GM18517 (cell line): ENCODE measurements around the gene RETREG3.
"Not testable (repeated sequence)": the region's sequence is repeated elsewhere in the genome, so short reads cannot be mapped to it uniquely, and the experiment has no call there.

ENCODE experiments used
- ATAC-seq: cut with Tn5 transposase; IDR thresholded peaks from one replicate; pipeline ENCODE4 v1.9.1; 2021; ENCODE audit warnings: mild to moderate bottlenecking, moderate library complexity; ENCODE audit not compliant: unreplicated experiment

The RETREG3 gene

DNA sequence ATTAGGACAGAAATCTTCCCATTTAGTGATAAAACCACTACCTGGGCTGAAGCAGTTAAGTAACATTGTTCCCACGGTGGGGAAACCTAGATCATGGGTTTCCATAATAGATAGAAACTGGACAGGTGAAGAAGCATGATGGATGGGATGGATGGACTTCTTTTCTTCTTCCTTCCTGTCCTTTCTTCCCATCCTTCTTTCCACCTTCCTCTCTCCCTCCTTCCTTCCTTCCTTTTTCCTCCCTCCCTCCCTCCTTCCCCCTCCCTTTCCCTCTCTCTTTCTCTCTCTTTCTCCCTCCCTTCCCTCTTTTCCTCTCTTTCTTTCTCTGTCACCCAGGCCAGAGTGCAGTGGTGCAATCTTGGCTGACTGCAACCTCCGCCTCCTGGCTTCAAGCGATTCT, 34.7 kb downstream of the RETREG3 start:
- ATAC-seq = no peak

DNA sequence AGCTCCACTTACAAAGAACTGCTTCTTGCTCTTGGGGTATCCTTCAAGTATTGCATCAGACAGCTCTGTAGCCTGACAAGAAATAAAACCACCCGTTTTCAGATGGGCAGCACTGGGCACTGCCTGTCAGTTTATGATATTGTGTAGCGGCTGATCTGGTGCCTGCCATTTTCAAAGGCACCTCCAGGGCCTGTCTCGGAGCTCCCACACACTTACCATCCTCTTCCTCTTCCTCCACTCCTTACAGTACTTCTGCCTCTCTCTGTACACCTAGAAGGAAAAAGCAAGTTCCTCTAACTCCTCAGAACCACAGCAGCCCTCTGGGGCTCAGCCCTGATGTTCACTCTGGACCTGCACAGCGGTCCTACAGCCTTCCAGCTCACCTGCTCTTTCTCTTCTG, 36.1 kb downstream of the RETREG3 start:
- no peak for ATAC-seq

DNA sequence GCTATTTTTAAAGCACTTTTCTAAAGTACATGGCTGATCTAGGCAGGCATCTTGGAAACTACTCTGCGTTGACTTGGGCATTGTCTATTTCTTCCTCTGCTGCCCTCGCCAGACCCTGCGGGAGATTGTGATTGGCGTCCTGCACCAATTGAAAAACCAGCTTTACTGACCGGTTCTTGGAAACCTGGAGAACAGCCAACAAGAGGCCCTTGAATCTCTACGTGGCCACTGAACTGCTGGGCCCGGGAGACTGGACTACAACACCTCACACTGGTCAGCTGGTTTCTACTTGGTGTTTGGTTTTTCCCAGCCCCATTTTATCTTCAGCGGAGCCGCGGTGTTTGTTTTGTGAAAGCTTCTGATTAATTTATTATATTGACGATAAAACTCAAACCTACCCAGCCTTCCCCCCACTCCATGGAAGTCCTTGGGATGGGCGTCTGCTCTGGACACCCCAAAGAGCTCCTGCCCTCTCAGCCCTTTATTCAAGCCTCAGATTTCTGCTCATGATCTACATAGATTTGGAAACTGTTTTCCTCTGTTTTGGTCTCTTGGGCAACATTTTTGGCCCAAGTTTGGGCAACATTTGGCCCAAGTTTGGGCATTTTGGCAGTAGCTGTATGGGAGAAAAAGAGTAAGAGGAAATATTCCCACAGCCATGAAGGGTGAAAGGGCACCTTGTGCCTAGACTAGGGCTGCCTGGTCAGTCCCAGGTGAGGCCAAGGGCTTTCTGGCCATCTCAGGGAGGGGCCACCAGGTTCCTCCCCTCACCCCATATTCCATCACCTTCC, 37.5 kb downstream of the RETREG3 start:
- no peak for ATAC-seq

DNA sequence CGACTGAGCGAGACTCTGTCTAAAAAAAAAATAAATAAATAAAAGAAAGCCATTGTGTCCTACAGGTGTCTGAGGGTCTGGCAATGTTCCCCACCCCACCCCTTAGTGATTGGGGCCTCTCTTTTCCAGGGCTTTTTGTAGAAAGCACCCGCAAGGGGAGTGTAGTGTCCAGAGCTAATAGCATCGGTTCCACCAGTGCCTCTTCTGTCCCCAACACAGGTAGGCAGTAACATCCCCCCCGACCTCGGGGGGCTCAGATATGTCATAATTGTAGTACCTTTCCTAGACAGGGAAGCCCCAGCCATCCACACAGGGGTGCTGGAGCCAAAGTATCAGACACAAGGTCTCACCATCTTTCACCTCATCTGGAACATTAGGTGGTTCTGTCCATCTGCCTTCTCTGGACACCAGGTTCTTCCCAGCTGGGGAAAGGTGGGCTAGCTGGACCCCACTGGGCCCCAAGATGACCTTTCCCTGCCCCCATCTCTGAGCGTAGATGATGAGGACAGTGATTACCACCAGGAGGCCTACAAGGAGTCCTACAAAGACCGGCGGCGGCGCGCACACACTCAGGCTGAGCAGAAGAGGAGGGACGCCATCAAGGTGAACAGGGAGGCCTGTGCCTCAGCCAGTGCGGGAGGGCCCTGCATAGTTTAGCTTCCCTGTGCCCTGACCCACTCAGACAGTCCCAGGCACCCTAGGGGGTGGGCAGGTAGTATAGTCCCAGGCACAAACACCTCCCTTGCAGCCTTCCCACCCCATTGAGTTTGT, 40.6 kb downstream of the RETREG3 start:
- ATAC-seq = no peak

DNA sequence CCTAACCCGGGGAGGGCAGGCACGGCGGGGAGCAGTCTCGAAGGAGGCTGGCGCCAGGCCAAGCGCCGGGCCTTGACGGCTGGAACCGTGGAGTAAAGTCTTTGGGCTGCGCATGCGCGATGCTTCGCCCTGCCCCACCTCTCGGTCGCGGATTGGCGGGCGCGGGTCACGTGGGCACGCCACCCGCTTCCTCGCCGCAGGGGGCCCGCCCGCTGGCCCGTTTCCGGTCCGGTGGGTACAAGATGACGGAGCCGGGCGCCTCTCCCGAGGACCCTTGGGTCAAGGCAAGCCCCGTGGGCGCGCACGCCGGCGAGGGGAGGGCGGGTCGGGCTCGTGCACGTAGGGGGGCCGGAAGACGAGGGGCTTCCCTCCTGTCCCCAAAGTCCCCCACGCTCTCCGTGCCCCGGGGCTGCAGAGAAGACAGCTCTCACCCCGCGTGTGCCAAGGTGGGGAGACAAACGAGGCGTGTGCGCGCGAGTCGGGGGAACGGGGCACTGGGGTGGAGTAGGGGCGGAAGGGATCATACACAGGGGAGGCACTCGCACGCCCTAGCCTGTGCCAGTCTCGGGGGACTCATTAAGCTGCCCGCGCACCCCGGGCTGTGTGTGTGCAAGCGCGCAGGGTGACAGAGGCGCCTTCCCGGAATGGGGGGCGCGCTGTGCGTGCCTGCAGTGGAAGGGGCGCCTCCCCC, 42.1 kb downstream of the RETREG3 start, which contains the start of gene MLX:
TSS of gene MLX (plus strand) at position 218 of the 691 bp plus-strand sequence. CDS start at position 243, 25 bp downstream.
- ATAC-seq = peak; percentile 44

DNA sequence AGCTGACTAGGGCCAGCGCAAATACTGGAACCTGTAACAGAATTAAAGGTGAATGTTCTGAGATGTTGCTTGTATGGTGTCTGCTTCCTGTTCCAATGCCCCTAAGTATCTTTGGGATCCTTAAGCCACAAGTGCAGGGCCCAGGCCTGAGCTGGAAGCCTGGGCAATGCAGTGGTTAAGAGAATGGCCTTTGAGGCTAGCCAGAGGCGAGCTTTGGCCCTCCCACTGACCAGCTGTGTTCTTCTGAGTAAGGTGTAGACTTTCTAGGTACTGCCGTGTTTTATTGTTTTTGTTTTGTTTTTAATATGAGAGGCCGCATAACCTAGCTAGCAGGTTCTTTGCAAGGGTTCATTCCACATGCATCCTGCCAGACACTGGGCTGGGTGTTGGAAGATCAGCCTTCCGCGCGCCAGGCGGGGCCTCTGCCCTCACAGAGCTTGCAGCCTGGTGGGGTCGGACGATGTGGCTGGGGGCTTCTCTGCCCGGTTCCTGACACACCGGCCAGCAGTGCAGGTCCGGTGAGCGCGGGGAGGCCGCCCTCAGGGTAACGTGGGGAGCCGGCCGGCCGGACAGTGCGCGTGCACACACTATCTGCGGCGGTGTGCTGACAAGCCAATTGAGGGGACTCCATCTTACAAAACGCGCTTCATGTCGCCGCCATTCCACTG, 42.8 kb downstream of the RETREG3 start:
- ATAC-seq = peak; percentile 5

DNA sequence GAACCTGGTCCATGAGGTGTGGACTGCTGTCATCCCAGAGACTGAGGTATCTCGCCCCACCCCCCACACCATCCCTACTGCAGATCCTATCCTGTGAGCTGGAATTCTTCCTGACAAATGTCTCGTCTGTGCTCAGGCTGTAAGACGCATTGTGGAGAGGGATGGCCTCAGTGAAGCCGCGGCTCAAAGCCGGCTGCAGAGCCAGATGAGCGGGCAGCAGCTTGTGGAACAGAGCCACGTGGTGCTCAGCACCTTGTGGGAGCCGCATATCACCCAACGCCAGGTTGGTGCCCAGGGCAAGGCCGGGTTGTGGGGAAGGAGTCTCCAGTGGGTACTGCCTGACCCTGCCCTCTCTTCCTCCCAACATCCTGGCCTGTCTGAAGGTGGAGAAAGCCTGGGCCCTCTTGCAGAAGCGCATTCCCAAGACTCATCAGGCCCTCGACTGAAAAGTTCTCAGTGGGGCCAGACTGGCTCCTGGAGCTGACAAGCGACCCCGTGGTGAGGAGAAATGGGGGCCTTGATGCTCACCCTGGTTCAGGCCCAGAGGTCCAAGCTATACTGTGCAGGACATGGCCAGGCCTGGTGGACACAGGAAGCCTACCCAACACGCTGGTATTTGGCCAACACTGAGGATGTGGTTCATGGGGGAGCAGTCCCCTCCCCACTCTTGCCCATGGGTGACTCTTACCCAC, 43.5 kb downstream of the RETREG3 start:
- ATAC-seq = no peak

DNA sequence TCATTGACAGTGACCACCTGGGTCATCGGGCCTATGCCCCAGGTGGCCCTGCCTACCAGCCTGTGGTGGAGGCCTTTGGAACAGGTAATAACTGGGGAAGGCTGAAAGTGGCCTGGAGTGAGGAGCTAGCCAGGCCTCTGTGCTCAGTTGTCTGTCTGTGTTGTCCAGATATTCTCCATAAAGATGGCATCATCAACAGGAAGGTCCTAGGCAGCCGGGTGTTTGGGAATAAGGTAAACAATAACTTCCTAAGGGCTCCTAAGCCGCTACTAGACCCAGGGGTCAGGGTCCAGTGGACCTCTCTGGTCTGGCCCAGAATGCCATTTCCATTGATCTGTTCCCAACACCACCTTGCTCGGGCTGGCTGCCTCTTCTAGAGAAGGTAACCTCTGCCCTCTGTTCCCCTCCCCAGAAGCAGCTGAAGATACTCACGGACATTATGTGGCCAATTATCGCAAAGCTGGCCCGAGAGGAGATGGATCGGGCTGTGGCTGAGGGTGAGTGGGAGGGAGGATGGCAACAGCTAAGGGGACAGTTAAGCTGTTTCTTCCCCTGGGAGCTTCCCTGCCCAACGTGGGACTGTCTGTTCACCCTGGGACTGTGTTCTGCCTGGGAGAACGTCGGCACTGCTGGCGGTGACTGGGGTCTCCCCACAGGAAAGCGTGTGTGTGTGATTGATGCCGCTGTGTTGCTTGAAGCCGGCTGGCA, 44.2 kb downstream of the RETREG3 start:
- no peak for ATAC-seq

DNA sequence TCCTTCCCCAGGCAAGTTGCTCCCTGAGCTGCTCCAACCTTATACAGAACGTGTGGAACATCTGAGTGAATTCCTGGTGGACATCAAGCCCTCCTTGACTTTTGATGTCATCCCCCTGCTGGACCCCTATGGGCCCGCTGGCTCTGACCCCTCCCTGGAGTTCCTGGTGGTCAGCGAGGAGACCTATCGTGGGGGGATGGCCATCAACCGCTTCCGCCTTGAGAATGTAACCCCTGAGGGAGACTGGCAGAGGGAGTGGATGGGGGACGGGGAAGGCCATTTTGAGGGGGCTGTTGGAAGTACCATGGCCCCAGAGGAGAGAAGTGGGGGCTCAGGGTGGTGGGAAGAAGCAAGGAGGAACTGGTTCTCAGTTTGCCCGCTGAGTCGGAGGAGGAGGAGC, 45.2 kb downstream of the RETREG3 start:
- no peak for ATAC-seq

DNA sequence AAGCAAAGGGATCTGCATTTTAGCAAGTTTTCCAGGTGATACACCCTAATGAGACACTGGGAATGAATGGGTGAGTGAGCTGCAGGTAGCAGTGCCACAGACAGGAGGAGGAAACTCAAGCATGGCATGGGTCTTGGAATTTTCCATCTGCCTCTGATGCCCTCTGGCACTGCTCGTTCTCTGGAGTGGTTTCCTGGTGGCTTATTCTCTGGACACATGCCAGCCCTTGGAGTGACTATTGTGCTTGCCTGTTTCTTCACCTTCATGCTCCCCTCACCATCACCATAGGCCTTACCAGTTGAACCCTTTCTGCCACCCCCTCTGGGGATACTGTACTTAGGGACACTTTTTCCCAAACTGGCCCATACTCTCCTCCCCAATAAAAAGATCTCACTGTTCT, 45.6 kb downstream of the RETREG3 start:
- no peak for ATAC-seq

DNA sequence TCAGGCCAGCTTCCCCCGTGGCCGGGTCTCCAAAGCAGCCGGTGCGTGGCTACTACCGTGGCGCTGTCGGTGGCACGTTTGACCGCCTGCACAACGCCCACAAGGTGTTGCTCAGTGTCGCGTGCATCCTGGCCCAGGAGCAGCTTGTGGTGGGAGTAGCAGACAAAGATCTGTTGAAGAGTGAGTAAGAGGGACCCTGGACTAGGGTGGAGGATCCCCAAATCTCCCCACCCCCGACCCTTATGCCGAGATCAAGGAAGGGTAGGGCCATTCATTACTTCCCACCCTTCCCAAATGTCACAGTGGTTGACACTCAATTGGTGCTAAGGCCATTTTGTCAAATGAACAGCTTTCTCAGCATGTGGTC, 46.0 kb downstream of the RETREG3 start:
- ATAC-seq = no peak

DNA sequence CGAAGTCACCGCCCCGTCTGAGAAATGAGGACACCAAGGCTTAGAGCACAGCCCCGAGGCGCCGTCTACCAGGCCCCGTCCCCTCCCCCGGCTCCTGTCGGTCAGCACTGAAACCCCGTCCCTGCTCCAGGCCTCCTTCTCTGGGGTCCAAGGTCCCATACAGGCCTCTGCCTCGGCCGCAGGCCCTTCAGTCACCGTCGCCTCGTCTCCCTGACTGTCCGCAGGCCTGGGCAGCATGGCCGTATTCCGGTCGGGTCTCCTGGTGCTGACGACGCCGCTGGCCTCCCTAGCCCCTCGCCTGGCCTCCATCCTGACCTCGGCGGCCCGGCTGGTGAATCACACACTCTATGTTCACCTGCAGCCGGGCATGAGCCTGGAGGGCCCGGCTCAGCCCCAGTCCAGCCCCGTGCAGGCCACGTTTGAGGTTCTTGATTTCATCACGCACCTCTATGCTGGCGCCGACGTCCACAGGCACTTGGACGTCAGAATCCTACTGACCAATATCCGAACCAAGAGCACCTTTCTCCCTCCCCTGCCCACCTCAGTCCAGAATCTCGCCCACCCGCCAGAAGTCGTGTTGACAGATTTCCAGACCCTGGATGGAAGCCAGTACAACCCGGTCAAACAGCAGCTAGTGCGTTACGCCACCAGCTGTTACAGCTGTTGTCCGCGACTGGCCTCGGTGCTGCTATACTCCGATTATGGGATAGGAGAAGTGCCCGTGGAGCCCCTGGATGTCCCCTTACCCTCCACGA, 46.6 kb downstream of the RETREG3 start:
- no peak for ATAC-seq

DNA sequence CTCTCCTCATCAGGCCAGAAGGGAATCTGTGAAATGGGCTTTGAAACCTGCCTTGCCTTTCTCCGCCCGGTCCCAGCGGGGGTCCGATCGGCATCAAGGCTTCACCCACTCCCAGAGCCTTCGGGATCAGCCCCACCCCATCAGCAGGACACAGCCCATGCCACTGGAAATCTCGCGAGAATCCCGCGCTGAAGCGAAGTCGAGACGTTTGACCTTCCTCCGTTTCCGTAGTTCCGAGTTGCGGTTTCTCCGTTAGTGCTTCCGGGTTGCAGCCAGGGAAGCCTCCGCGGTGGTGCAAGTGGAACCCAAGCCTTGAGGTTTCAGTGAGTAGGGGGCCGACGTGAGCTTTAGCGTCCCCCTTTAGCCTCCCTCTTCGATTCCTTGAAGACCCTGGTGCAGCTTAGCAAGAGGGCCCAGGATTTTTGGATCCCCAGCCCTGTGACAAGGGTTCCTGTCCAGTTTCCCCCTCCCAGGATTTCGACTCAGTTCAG, 47.2 kb downstream of the RETREG3 start, which contains the start of gene COASY:
TSS of gene COASY (plus strand) at position 252 of the 491 bp plus-strand sequence. CDS start 475 bp downstream, outside the sequence.
- ATAC-seq = no peak

DNA sequence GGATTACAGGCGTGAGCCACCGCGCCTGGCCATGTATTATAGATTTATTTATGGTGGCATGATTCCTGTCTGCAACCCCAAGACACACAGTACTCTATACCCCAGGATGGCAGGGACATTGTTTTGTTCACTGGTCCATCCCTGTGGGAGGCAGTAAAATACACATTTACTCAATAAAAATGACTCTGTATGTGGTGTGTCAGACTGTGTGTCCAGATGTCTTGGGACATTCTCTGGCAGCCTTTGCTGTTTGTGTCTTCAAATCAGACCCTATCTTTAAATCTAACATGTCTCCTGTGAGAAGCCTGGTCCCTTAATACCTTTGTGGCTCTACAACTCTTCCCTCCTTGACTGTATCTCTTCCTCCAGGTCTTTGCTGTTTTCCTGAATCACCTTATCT, 48.9 kb downstream of the RETREG3 start:
- no peak for ATAC-seq

DNA sequence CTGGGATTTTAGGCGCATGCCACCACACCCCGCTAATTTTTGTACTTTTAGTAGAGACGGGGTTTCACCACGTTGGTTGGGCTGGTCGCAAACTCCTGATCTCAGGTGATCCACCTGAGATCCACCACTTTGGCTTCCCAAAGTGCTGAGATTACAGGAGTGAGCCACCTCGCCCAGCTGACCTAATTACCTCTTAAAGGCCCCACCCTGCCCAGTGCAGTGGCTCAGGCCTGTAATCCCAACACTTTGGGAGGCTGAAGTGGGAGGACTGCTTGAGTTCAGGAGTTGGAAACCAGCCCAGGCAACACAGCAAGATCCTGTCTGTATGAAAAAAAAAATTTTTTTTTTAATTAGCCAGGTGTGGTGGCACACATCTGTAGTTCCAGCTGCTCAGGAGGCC, 50.1 kb downstream of the RETREG3 start:
- no peak for ATAC-seq

DNA sequence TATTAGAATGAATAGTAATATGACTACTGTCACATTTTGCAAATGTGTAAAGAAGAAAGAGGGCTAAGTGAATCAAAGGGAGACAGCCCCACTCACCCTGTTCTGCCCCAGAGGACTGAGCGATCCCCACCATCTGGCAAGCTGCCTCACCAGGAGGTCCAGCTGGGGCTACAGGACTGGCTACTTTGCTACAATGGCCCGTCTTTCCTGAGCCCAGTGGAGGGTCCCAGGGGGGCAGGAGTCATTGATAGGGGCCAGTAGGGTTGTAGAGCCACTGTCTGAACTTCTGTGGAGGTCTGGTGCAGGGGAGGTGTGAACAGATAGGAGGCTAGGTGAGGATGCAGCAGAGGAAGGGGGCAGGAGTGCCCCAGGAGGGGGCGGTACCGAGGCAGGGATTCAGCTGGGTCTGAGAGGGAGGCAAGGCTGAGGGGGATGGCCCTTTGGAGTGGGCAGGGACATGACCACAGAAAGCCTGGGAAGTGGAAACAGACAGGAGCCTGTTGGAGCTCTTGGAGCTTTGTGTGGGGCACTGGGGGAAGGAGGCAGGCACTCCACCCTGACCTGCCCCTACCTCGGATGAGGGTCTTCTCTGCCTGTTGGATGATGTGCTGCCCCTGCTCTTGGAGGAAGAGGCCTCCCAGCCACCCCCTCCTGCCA, 53.1 kb downstream of the RETREG3 start:
- not testable (repeated sequence) for ATAC-seq

DNA sequence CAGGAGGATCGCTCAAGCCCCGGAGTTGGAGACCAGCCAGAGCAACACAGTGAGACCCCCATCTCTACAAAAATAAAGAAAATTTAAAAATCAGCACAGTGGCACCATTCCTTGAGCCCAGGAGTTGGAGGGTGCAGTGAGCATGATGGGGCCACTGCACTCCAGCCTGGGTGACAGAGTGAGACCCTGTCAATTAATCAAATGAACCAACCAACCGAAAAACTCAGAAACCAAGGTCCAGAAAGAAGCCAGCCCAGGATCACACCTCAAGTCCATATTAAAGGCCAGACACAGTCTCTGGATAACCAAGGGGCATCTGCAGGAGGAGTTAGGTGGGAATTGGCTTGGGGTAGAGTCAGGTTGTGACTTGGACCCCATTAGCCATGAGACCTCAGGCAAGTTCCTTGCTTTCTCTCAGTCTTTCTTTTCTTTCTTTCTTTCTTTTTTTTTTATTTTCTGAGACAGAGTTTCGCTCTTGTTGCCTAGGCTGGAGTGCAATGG, 54.0 kb downstream of the RETREG3 start:
- peak; percentile 8 for ATAC-seq
